SK-N-SH (cell line): ENCODE results near the gene TBC1D16. TPM values are rescaled to one million over a fixed set of nuclear protein-coding genes. Genes with fewer than 3 reads are reported as not detected.
A peak's percentile ranks its signal among the peaks of the same experiment; 100 is the strongest.

ENCODE experiments used
- CTCF ChIA-PET: fragments of 300-600, 350-600 bp; formaldehyde crosslinking; extraction: SDS; loops from one replicate; lab custom pipeline; 2021; lab: Yijun Ruan, JAX
- POLR2A ChIA-PET: fragments of 350-600 bp; sonication (Branson Sonifier 250); formaldehyde crosslinking; extraction: SDS; loops from one replicate; lab custom pipeline; 2020; ENCODE audit warnings: antibody characterized with exemption, inconsistent platforms; lab: Yijun Ruan, JAX
- DNase-seq: peaks from one replicate; pipeline ENCODE4 v3.0.0; 2012
- H2AFZ ChIP-seq: fragments of 200-600 bp; sonication (generic); 2 replicates; pipeline ENCODE4 v1.8.1; 2016; ENCODE audit warnings: antibody characterized with exemption, mild to moderate bottlenecking, low read depth
- H3F3A ChIP-seq: fragments of 200-600 bp; sonication (generic); replicated peaks from 2 replicates; pipeline ENCODE3; 2016; ENCODE audit warnings: antibody characterized with exemption, mild to moderate bottlenecking; ENCODE audit not compliant: insufficient read depth
- H3K27ac ChIP-seq, 2 experiments: fragments of 200-500 bp in 1 of 2; fragments of 200-600 bp in 1 of 2; sonication (Bioruptor generic) in 1 of 2; sonication (generic), shearing (Covaris generic) in 1 of 2; 2 replicates each; pipeline versions ENCODE4 v1.5.1 to v1.6.1; 2014 to 2016; ENCODE audit warnings: low read depth in 2 of 2, inconsistent platforms in 1 of 2, low read length in 1 of 2, mild to moderate bottlenecking in 1 of 2, mixed read lengths in 1 of 2
- H3K27me3 ChIP-seq: fragments of 200-600 bp; sonication (generic), shearing (Covaris generic); 2 replicates; pipeline ENCODE4 v1.6.1; 2016; ENCODE audit warnings: mixed run types; ENCODE audit not compliant: insufficient read depth
- H3K36me3 ChIP-seq, 2 experiments: fragments of 200-500 bp in 1 of 2; fragments of 200-600 bp in 1 of 2; sonication (Bioruptor generic) in 1 of 2; sonication (generic) in 1 of 2; replicated peaks in 1 of 2; 2 replicates each; pipeline versions ENCODE3 to v1.5.1; 2014 to 2016; ENCODE audit warnings: low read length in 1 of 2, mild to moderate bottlenecking in 1 of 2; ENCODE audit not compliant: insufficient read depth in 2 of 2, control insufficient read depth in 1 of 2
- H3K4me1 ChIP-seq, 2 experiments: fragments of 200-500 bp in 1 of 2; fragments of 200-600 bp in 1 of 2; sonication (Bioruptor generic) in 1 of 2; sonication (generic), shearing (Covaris generic) in 1 of 2; 2 replicates each; pipeline versions ENCODE4 v1.5.1 to v1.6.1; 2014 to 2016; ENCODE audit warnings: low read depth in 1 of 2, low read length in 1 of 2, mixed run types in 1 of 2; ENCODE audit not compliant: insufficient read depth in 2 of 2, control insufficient read depth in 1 of 2
- H3K4me2 ChIP-seq: fragments of 200-600 bp; sonication (generic), shearing (Covaris generic); 2 replicates; pipeline ENCODE4 v1.6.1; 2017; ENCODE audit warnings: mixed run types
- H3K4me3 ChIP-seq, 2 experiments: fragments of 200-500 bp in 1 of 2; fragments of 200-600 bp in 1 of 2; sonication (Bioruptor generic) in 1 of 2; sonication (generic), shearing (Covaris generic) in 1 of 2; 2 replicates each; pipeline versions ENCODE4 v1.5.1 to v1.8.1; 2014 to 2016; ENCODE audit warnings: low read depth in 2 of 2, inconsistent platforms in 1 of 2, low read length in 1 of 2, mild to moderate bottlenecking in 1 of 2, mixed read lengths in 1 of 2, moderate library complexity in 1 of 2
- H3K79me2 ChIP-seq: fragments of 200-600 bp; sonication (generic); 2 replicates; pipeline ENCODE4 v1.8.1; 2017; ENCODE audit warnings: mild to moderate bottlenecking; ENCODE audit not compliant: insufficient read depth
- H3K9ac ChIP-seq: fragments of 200-600 bp; sonication (generic); 2 replicates; pipeline ENCODE4 v1.6.1; 2017; ENCODE audit warnings: mixed run types
- H3K9me2 ChIP-seq: fragments of 200-600 bp; sonication (generic); 2 replicates; pipeline ENCODE4 v1.6.1; 2017; ENCODE audit warnings: mixed run types
- H3K9me3 ChIP-seq: fragments of 200-600 bp; sonication (generic); 2 replicates; pipeline ENCODE4 v1.6.1; 2017; ENCODE audit warnings: mixed run types, mild to moderate bottlenecking, moderate library complexity
- H4K20me1 ChIP-seq: fragments of 200-600 bp; sonication (generic); 2 replicates; pipeline ENCODE4 v1.6.1; 2017; ENCODE audit warnings: mild to moderate bottlenecking, mixed run types; ENCODE audit not compliant: insufficient read depth
- CTCF ChIP-seq: fragments of 200-600 bp; sonication (generic); IDR thresholded peaks from 2 replicates; pipeline ENCODE4 v1.6.1; 2017; ENCODE audit warnings: antibody characterized with exemption, mild to moderate bottlenecking, moderate library complexity
- GABPA ChIP-seq: IDR thresholded peaks from 2 replicates; pipeline ENCODE4 v1.4.0; 2012; ENCODE audit warnings: low read depth, mild to moderate bottlenecking
- GATA2 ChIP-seq: sonication (generic); formaldehyde crosslinking; IDR thresholded peaks from 2 replicates; pipeline ENCODE4 v1.5.0; 2020; ENCODE audit warnings: mild to moderate bottlenecking, missing genetic modification reagents
- MAX ChIP-seq: IDR thresholded peaks from 2 replicates; pipeline ENCODE4 v1.4.0; 2012; ENCODE audit warnings: low read depth
- MXI1 ChIP-seq: IDR thresholded peaks from 2 replicates; pipeline ENCODE4 v1.6.1; 2012; ENCODE audit warnings: mild to moderate bottlenecking, low read depth, low read length, improper control_type of control experiment
- NFIC ChIP-seq: IDR thresholded peaks from 2 replicates; pipeline ENCODE4 v1.4.0; 2012; ENCODE audit warnings: borderline replicate concordance
- POLR2AphosphoS5 ChIP-seq: IDR thresholded peaks from 2 replicates; pipeline ENCODE4 v1.6.1; 2012; ENCODE audit warnings: low read depth, low read length
- RCOR1 ChIP-seq: fragments of 150-350 bp; IDR thresholded peaks from 2 replicates; pipeline ENCODE4 v1.6.1; 2017; ENCODE audit warnings: antibody characterized with exemption, low read length
- RFX5 ChIP-seq: IDR thresholded peaks from 2 replicates; pipeline ENCODE4 v1.6.1; 2012; ENCODE audit warnings: mild to moderate bottlenecking, improper control_type of control experiment, low read length
- SMC3 ChIP-seq: IDR thresholded peaks from 2 replicates; pipeline ENCODE4 v1.6.1; 2012; ENCODE audit warnings: low read depth, low read length, improper control_type of control experiment
- TAF1 ChIP-seq: IDR thresholded peaks from 2 replicates; pipeline ENCODE4 v1.6.1; 2012; ENCODE audit warnings: low read depth, mild to moderate bottlenecking, low read length, moderate library complexity, borderline replicate concordance
- TEAD4 ChIP-seq: IDR thresholded peaks from 2 replicates; pipeline ENCODE4 v1.4.0; 2012; ENCODE audit warnings: mild to moderate bottlenecking, borderline replicate concordance; ENCODE audit not compliant: insufficient read depth
- WGBS: methylation state at CpG from one replicate; pipeline ENCODE4 v1.1.6; 2017; ENCODE audit warnings: low lambda C conversion rate; 5-methylcytosine and 5-hydroxymethylcytosine counted together
- polyA plus RNA-seq, 3 experiments: library from polyadenylated mRNA; depleted of rRNA; stranded (reverse); fragments of >200 nt; gene quantifications; 2 replicates each; pipeline ENCODE4 v1.2.3, GENCODE V29; 2012

Gene TBC1D16
- polyA plus RNA-seq, 1 of the 3 experiments (the other 2 are of a cell fraction), result 14.5 TPM

- no peak for TF ChIP-seq MAX
- TF ChIP-seq POLR2AphosphoS5, result no peak
- peak; percentile 86; the same call in 1 of the 2 replicates for TF ChIP-seq MXI1
- peak; percentile 81 for TF ChIP-seq GATA2
- TF ChIP-seq NFIC, result no peak
- no peak for TF ChIP-seq CTCF
- TF ChIP-seq GABPA, result no peak
- no peak for TF ChIP-seq TEAD4
- 0 out of 2 replicates have a peak, but pooled peaks have one; percentile 13 for TF ChIP-seq RFX5
- TF ChIP-seq, all 33 proteins: peak for 9
These were observed 49.7 kb downstream of the TBC1D16 start (continued) for GRCh38 chr17:79985943-79986391.

GRCh38 chr17:79985361-79985942 is 50.2 kb downstream of the TBC1D16 start:
- Histone ChIP-seq H3K9me3 (no peaks in the 10 kb centered on the region), H3K9ac (no peak overlapping the region), H3K4me2 (peak overlapping the region; percentile 41; the same call in 1 of the 2 replicates), H3K4me1 (peaks cover 29 to 48% of the 10 kb centered on the region in 2 experiments; a peak in 3 of 4 replicates), H3K27ac (peak overlapping the region in 1 of 2 experiments; percentile 60; a peak in 2 of 4 replicates), H3F3A (peaks cover 5% of the 10 kb centered on the region), H2AFZ (no peak overlapping the region), H3K9me2 (no peaks in the 10 kb centered on the region), H3K36me3 (no peaks in the 10 kb centered on the region), H3K4me3 (no peak overlapping the region), H3K79me2 (peaks cover 18% of the 10 kb centered on the region; the same call in 1 of the 2 replicates), H3K27me3 (no peaks in the 10 kb centered on the region), H4K20me1 (peaks cover 21% of the 10 kb centered on the region)
- no peak for DNase-seq
- ChIA-PET CTCF (interaction anchor here (0.6 to 13.1 kb wide), 20 partner anchors 11 to 244 kb away, joined by 3 to 209 read pairs (median 5); partner anchors contain the start of genes CBX4 and GAA), POLR2A (interaction anchor here (0.9 kb wide), 1 partner anchor 174 kb away, joined by 3 read pairs; no protein-coding TSS in a partner anchor)
- 90% methylated on average over 17 of the region's 17 CpGs for WGBS
- TF ChIP-seq GABPA, result no peak
- no peak for TF ChIP-seq CTCF
- no peak for TF ChIP-seq RCOR1
- no peak for TF ChIP-seq SMC3
- TF ChIP-seq TAF1, result no peak
